AG09319 (cell line): ENCODE results near the gene SLC18A2.

Experiments
- DNase-seq: peaks from one replicate; pipeline ENCODE4 v3.0.0-alpha.2; 2010; ENCODE audit warnings: low read depth; ENCODE audit errors: extremely low read depth
- TF ChIP-seq, protein P1 (sequence below): IDR thresholded peaks from 2 replicates; pipeline ENCODE4 v1.5.1; 2011; ENCODE audit warnings: low read depth, mild to moderate bottlenecking, inconsistent platforms, low read length, moderate library complexity

Gene SLC18A2

DNA sequence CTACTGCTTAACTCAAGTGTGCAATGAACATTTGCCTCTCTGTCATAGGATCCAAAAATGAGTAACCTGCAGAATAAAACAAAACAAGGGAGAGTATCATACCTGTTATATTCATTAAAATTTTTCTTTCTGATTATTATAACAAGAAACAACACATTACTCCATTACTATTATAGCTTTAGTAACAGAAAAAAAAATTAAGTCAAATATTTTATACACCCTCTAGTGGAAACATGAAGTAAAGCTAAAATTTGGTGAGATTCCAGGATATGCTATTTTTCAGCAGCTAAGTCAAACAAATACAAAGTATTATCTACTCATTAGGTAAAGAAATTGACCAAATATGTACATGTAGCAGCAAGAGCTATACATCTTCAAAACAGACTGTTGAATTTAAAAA is 78.0 kb downstream of the SLC18A2 start:
- no peak for DNase-seq

DNA sequence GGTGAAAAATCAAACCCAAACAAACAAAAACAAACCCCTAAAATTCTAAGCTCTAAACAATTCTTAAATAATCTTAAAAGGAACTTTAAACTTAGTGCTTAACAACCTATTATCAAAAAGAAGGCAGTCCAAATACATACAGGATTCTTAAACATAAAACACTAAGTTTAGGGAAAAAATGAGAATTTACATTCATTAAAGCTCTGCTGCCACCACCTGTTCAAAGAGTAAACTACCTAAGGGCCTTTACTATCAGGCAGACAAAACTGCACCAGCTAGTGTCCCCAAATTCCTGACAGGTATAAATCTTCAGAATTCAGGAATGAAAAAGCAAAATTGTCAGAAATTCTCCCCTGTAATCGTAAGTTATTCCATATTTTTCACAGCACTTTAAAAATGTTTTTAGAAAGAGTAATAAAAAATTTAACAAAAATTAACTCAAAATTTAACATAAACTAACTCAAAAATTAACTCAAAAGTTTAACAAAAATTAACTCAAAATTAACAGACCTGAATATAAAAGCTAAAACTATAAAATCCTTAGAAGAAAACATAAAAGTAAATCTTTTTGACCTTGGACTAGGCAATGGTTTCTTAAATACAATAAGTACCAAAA is 79.2 kb downstream of the SLC18A2 start:
- DNase-seq: no peak
- TF ChIP-seq, protein P1, sequence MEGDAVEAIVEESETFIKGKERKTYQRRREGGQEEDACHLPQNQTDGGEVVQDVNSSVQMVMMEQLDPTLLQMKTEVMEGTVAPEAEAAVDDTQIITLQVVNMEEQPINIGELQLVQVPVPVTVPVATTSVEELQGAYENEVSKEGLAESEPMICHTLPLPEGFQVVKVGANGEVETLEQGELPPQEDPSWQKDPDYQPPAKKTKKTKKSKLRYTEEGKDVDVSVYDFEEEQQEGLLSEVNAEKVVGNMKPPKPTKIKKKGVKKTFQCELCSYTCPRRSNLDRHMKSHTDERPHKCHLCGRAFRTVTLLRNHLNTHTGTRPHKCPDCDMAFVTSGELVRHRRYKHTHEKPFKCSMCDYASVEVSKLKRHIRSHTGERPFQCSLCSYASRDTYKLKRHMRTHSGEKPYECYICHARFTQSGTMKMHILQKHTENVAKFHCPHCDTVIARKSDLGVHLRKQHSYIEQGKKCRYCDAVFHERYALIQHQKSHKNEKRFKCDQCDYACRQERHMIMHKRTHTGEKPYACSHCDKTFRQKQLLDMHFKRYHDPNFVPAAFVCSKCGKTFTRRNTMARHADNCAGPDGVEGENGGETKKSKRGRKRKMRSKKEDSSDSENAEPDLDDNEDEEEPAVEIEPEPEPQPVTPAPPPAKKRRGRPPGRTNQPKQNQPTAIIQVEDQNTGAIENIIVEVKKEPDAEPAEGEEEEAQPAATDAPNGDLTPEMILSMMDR: peak; percentile 68

More for the DNA sequence above, 78.0 kb downstream of the SLC18A2 start:
- TF ChIP-seq, protein P1: peak; percentile 43

- TF ChIP-seq, protein P1: no peak
Measured at GRCh38 chr10:117322260-117322659, 81.3 kb downstream of the SLC18A2 start.

GRCh38 chr10:117324367-117324766 is 83.5 kb downstream of the SLC18A2 start:
- TF ChIP-seq, protein P1: no peak
- DNase-seq: no peak

More at GRCh38 chr10:117322260-117322659, 81.3 kb downstream of the SLC18A2 start:
- DNase-seq: no peak

DNA sequence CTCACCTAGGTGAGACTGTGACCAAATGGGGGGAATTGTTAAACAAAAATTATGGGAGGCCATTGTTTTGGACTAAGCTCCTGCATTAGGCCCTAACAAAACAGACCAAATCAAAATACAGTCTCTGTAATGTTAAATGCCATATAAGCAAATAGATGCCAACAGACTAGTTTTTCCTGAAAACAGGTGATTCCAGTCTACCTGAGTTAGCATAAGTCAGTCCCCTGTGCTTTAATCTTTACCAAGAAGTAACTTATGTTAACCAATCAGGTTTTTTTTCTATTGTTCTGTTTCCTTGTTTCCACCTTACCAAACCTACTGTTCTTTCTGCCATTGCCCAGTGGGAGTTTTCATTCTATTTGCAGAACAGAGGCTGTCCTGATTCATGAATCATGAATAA is 86.3 kb downstream of the SLC18A2 start:
- DNase-seq: no peak
- TF ChIP-seq, protein P1: no peak
